T-helper 1 cell (primary cell): ENCODE measurements around the gene C9orf40.

ENCODE experiments used
- DNase-seq, 5 donors: peaks; one replicate each; pipeline ENCODE4 v3.0.0-alpha.2; 2012 to 2020

The C9orf40 gene

DNA sequence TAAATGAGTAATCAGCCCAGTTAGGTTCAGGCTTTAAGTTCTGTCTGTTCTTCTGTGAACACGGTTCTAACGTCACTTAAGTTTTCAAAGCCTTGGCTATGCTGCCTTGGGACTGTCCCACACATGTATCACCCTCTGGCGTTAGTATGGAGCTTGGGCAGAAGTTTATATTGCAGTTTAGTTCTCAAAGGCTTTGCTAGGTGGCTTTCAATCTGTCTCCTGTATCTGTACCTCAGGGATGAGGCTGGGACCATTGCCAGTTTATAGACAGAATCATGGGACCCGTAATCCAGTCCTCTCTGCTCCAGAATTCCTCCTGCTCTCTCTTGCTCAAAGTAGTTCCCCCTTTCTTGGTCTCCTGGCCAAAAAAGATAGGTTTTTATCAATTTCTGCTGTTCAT is 12.1 kb downstream of the C9orf40 start:
- no peak for DNase-seq

DNA sequence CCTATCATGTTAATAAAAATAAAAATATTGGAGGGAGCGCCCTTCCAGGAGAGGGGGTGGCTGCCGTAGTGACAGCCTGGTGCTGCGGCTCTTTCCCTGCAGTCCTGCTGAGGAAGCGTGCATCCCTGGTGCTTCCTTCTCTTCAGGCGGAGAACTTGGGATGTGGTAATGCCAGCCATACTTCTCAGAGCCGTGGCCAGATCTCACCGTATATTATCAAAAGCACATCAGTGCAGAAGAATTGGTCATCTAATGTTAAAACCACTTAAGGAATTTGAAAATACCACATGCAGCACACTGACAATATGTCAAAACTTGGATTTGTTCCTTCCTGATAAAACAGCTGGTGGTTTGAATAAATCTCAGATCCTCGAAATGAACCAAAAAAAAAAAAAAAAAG is 17.7 kb downstream of the C9orf40 start:
- no peak for DNase-seq

DNA sequence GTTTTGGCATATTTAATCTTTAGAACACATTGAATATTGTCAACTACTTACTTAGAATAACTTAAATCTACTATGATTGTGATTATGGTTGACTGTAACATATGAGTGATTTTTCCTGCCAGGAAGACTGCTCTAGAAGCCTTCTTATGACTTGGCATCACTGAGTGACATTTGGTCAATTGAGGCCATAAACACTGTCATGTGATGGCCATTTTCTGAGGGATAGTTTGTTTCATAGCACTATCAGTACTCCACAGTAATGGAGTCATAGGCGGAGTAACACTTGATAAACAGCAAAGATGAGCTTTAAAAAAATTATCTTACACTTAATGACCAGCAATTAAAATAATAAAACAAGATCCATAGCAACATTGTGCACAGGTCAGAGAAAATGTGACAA is 31.0 kb downstream of the C9orf40 start:
- DNase-seq = no peak

DNA sequence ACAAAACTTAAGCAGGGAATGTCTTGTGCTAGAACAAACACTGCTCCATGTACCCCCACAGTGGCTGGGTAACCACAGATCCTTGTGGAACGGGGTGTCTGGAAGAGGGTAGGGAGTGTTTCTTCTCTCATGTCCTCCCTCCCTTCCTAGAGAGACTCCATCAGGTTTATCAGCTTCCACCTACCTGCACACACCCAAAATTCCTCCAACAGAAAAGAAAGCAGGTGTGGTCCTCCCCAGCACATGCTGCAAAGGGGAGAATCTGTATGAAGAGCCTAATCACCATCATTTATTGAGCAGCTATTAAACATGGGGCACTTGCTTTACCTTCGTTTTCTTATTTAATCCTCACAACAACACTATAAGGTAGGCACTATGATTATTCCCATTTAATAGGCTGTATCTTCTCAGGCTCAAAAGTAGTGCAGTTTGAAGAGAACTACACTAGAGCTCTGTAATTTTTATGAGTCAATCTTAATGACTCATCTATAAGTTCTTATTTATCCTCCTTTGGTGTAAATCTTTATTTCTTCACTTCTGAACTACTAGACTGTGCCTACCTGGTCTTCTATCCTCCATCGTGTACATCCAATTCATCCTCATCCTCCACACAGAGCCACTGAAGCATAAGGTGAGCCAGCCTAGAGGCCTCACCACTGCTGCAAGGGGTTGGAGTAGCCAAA is 31.6 kb downstream of the C9orf40 start:
- no peak for DNase-seq

DNA sequence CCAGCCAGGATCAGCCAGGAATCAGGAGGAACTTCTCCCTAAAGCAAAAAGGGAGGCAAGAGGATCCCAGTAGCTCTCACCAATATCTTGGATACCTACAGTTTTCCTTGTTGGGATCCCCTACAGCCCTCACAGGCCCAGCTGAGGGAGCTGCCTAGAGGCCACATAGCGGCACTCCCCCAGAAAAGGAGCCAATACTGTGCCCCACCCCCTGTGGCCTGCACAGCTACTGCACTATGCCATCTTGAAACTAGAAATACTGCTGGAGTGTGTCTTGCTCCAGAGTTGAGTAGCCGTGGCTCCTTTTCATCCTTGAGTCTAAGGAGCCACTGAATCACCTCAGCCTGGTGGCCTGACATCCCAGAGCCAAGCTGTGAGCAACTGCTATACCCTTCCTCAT is 42.7 kb downstream of the C9orf40 start:
- no peak for DNase-seq

DNA sequence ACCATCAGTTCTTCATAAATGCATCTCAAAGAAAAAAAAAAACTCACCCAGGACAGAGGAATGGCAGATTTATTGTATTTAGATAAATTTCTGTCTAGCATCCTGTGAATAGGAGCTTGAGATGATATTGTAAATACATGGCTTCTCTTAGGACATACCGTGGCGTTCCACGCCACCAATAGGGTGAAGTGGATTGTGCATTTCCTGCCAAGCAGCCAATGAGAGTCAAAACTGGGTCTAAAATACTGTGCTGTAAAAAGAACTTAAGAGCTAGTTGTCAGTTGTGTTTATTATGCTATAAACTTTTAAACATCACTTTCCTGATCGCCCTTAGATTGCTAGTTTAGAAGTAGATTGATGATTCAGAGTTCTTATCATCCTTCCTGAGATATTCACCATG is 44.0 kb downstream of the C9orf40 start:
- DNase-seq = no peak

DNA sequence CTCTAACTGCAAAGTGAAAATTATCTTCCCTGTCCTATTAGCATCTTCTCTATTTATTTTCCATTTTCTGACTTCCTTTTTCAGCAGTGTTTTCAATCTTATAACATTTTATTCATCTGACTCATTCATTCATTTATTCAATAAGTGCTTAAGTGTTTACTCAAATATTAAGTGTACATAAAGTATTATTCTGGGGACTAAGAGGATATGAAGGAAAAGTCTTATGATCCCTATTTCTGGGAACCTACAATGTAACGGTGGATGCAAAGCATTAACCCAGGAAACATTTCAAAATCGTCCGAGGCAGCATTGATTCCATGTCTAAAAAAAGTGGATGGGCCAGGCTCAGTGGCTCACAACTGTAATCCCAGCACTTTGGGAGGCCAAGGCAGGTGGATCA is 45.6 kb downstream of the C9orf40 start:
- no peak for DNase-seq

DNA sequence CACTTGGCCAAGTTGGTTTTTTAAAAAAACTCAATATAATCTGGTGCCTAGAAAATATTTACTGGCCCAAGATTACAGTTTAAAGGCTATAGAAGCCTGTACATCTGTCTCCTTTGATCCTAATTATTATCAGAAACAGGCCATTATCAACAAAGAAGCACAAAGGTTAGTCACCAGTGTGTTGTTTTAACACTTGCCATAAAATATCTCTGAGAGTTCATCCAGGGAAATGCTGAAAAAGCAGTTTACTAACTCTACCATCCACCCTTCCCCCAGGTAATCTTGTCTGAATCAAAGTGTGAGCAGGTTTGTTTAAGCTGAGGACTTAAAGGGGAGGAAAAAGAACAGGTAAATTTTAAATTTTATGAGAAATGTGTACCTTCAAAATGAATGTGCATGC is 51.7 kb downstream of the C9orf40 start:
- no peak for DNase-seq
